Measurements from ENCODE around the gene SIMC1. TPM values are rescaled to one million over a fixed set of nuclear protein-coding genes. Genes with fewer than 3 reads are reported as not detected.
"Not testable (repeated sequence)": the region's sequence is repeated elsewhere in the genome, so short reads cannot be mapped to it uniquely, and the experiment has no call there.

Gene SIMC1
- total RNA-seq, 1 experiment from 2014 or later: 19.7 TPM

DNA sequence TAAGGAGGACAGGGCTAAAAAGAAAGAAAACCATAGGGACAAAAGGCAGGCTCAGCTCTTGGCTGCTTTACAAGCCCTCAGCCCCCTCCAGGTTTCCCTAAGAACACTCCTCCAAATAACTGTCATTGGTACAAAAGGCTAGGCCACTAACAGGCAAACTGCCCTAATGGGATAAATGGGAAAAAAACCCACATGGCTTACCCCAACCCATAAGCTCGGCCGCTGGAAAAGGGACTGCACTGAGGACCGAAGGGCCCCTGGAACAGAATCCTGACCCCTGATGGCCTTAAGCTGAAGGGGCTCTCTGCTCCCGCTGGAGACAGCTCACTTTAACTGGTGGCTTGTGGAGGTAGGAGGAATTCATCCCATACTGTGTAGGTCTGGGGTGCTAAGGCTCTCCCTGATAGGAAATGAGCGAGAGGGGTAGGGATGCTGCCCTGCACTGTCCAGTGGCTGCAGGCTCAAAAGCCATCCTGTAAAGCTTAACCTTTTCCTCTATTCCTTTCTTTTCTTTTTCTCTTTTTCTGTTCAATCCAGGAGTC is 21.0 kb upstream of the SIMC1 start:
- H3K9me3 ChIP-seq (ENCODE audit: control insufficient read depth in 1 of 2, insufficient read depth in 1 of 2, low read depth in 1 of 2, low read length in 2 of 2); H3K4me2 ChIP-seq (ENCODE audit: low read length); H3K36me3 ChIP-seq (ENCODE audit: control insufficient read depth in 1 of 2, insufficient read depth in 2 of 2, low read length in 2 of 2); H3K9me2 ChIP-seq (ENCODE audit: insufficient read depth); RAD21 ChIA-PET (ENCODE audit: low non-redundant PET in 1 of 2, low total read pairs in 2 of 2, uncharacterized antibody in 2 of 2, unreplicated experiment in 2 of 2); POLR2A ChIA-PET; H3K9ac ChIP-seq (ENCODE audit: low read length); BruUV-seq (replicated peaks); DNase-seq (ENCODE audit: low read depth, low spot score); H4K20me1 ChIP-seq (ENCODE audit: insufficient read depth); ATAC-seq; H3K27me3 ChIP-seq (ENCODE audit: insufficient read depth, low read length); H2AFZ ChIP-seq (ENCODE audit: low read depth, low read length, poor library complexity, severe bottlenecking); intact Hi-C loops (cut with micrococcal nuclease); H3K4me3 ChIP-seq (replicated peaks in 1 of 2; ENCODE audit: low read depth in 1 of 2, low read length in 2 of 2); H3K4me1 ChIP-seq (ENCODE audit: control insufficient read depth in 1 of 2, insufficient read depth in 2 of 2, low read length in 2 of 2); H3K27ac ChIP-seq (ENCODE audit: low read depth, low read length); H3K79me2 ChIP-seq (ENCODE audit: insufficient read depth, low read length): not testable (repeated sequence)
- CTCF ChIA-PET: interaction anchor here (0.6 kb wide), 1 partner anchor 1475 kb away, joined by 3 read pairs; no protein-coding TSS in a partner anchor

GRCh38 chr5:176217764-176218163 is 20.5 kb upstream of the SIMC1 start:
- H3K27ac ChIP-seq (ENCODE audit: low read depth, low read length); DNase-seq (ENCODE audit: low read depth, low spot score); H3K4me3 ChIP-seq (replicated peaks in 1 of 2; ENCODE audit: low read depth in 1 of 2, low read length in 2 of 2); intact Hi-C loops (cut with micrococcal nuclease); H2AFZ ChIP-seq (ENCODE audit: low read depth, low read length, poor library complexity, severe bottlenecking); ATAC-seq; H3K9me2 ChIP-seq (ENCODE audit: insufficient read depth); H3K4me2 ChIP-seq (ENCODE audit: low read length); H3K9ac ChIP-seq (ENCODE audit: low read length); POLR2A ChIA-PET; H3K27me3 ChIP-seq (ENCODE audit: insufficient read depth, low read length); RAD21 ChIA-PET (ENCODE audit: low non-redundant PET in 1 of 2, low total read pairs in 2 of 2, uncharacterized antibody in 2 of 2, unreplicated experiment in 2 of 2); H4K20me1 ChIP-seq (ENCODE audit: insufficient read depth); H3K36me3 ChIP-seq (ENCODE audit: control insufficient read depth in 1 of 2, insufficient read depth in 2 of 2, low read length in 2 of 2); BruUV-seq (replicated peaks); H3K79me2 ChIP-seq (ENCODE audit: insufficient read depth, low read length); H3K4me1 ChIP-seq (ENCODE audit: control insufficient read depth in 1 of 2, insufficient read depth in 2 of 2, low read length in 2 of 2); H3K9me3 ChIP-seq (ENCODE audit: control insufficient read depth in 1 of 2, insufficient read depth in 1 of 2, low read depth in 1 of 2, low read length in 2 of 2): not testable (repeated sequence)
- CTCF ChIA-PET: interaction anchor here (0.6 kb wide), 1 partner anchor 1475 kb away, joined by 3 read pairs; no protein-coding TSS in a partner anchor

DNA sequence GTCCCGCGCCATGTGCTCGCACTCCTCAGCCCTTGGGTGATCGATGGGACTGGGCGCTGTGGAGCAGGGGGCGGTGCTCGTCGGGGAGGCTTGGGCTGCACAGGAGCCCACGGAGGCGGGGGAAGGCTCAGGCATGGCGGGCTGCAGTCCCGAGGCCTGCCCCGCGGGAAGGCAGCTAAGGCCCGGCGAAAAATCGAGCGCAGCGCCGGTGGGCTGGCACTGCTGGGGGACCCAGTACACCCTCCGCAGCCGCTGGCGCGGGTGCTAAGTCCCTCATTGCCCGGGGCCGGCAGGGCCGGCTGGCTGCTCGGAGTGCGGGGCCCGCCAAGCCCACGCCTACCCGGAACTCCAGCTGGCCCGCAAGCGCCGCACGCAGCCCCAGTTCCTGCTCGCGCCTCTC is 16.2 kb upstream of the SIMC1 start:
- CTCF ChIA-PET; H3K9me2 ChIP-seq (ENCODE audit: insufficient read depth); H4K20me1 ChIP-seq (ENCODE audit: insufficient read depth); RAD21 ChIA-PET (ENCODE audit: low non-redundant PET in 1 of 2, low total read pairs in 2 of 2, uncharacterized antibody in 2 of 2, unreplicated experiment in 2 of 2); H2AFZ ChIP-seq (ENCODE audit: low read depth, low read length, poor library complexity, severe bottlenecking); H3K9me3 ChIP-seq (ENCODE audit: control insufficient read depth in 1 of 2, insufficient read depth in 1 of 2, low read depth in 1 of 2, low read length in 2 of 2); H3K27ac ChIP-seq (ENCODE audit: low read depth, low read length); POLR2A ChIA-PET; H3K4me2 ChIP-seq (ENCODE audit: low read length); BruUV-seq (replicated peaks); H3K4me3 ChIP-seq (replicated peaks in 1 of 2; ENCODE audit: low read depth in 1 of 2, low read length in 2 of 2); DNase-seq (ENCODE audit: low read depth, low spot score); H3K79me2 ChIP-seq (ENCODE audit: insufficient read depth, low read length); H3K27me3 ChIP-seq (ENCODE audit: insufficient read depth, low read length); H3K36me3 ChIP-seq (ENCODE audit: control insufficient read depth in 1 of 2, insufficient read depth in 2 of 2, low read length in 2 of 2); H3K4me1 ChIP-seq (ENCODE audit: control insufficient read depth in 1 of 2, insufficient read depth in 2 of 2, low read length in 2 of 2); ATAC-seq; intact Hi-C loops (cut with micrococcal nuclease); H3K9ac ChIP-seq (ENCODE audit: low read length): not testable (repeated sequence)

- H4K20me1 ChIP-seq (ENCODE audit: insufficient read depth); H3K9me2 ChIP-seq (ENCODE audit: insufficient read depth); H2AFZ ChIP-seq (ENCODE audit: low read depth, low read length, poor library complexity, severe bottlenecking); H3K9me3 ChIP-seq (ENCODE audit: control insufficient read depth in 1 of 2, insufficient read depth in 1 of 2, low read depth in 1 of 2, low read length in 2 of 2); H3K4me1 ChIP-seq (ENCODE audit: control insufficient read depth in 1 of 2, insufficient read depth in 2 of 2, low read length in 2 of 2); BruUV-seq (replicated peaks); RAD21 ChIA-PET (ENCODE audit: low non-redundant PET in 1 of 2, low total read pairs in 2 of 2, uncharacterized antibody in 2 of 2, unreplicated experiment in 2 of 2); ATAC-seq; CTCF ChIA-PET; DNase-seq (ENCODE audit: low read depth, low spot score); H3K79me2 ChIP-seq (ENCODE audit: insufficient read depth, low read length); intact Hi-C loops (cut with micrococcal nuclease); H3K4me3 ChIP-seq (replicated peaks in 1 of 2; ENCODE audit: low read depth in 1 of 2, low read length in 2 of 2); H3K9ac ChIP-seq (ENCODE audit: low read length); H3K4me2 ChIP-seq (ENCODE audit: low read length); POLR2A ChIA-PET; H3K27me3 ChIP-seq (ENCODE audit: insufficient read depth, low read length); H3K36me3 ChIP-seq (ENCODE audit: control insufficient read depth in 1 of 2, insufficient read depth in 2 of 2, low read length in 2 of 2); H3K27ac ChIP-seq (ENCODE audit: low read depth, low read length): not testable (repeated sequence)
Measured at GRCh38 chr5:176228358-176228757, 9.9 kb upstream of the SIMC1 start.

DNA sequence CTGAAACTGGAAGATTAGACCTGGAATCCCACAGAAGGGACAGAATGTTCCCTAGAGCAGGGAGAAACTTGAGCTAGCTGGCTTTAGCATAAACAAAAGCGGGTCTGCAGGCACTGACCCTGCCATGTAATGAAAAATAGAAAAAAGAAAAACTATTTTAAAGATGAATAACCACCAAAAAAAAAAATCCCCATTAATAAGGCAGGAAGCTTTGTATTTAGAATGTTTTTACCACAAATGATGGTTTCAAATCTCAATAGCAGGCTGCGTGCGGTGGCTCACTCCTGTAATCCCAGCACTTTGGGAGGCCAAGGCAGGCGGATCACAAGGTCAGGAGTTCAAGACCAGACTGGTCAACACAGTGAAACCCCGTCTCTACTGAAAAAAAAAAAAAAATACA is 5.0 kb upstream of the SIMC1 start:
- POLR2A ChIA-PET; H2AFZ ChIP-seq (ENCODE audit: low read depth, low read length, poor library complexity, severe bottlenecking); intact Hi-C loops (cut with micrococcal nuclease); H3K9ac ChIP-seq (ENCODE audit: low read length); H3K36me3 ChIP-seq (ENCODE audit: control insufficient read depth in 1 of 2, insufficient read depth in 2 of 2, low read length in 2 of 2); DNase-seq (ENCODE audit: low read depth, low spot score); H3K4me2 ChIP-seq (ENCODE audit: low read length); H3K79me2 ChIP-seq (ENCODE audit: insufficient read depth, low read length); H3K9me2 ChIP-seq (ENCODE audit: insufficient read depth); H3K4me1 ChIP-seq (ENCODE audit: control insufficient read depth in 1 of 2, insufficient read depth in 2 of 2, low read length in 2 of 2); H3K4me3 ChIP-seq (replicated peaks in 1 of 2; ENCODE audit: low read depth in 1 of 2, low read length in 2 of 2); BruUV-seq (replicated peaks); H3K27ac ChIP-seq (ENCODE audit: low read depth, low read length); CTCF ChIA-PET; RAD21 ChIA-PET (ENCODE audit: low non-redundant PET in 1 of 2, low total read pairs in 2 of 2, uncharacterized antibody in 2 of 2, unreplicated experiment in 2 of 2); H3K9me3 ChIP-seq (ENCODE audit: control insufficient read depth in 1 of 2, insufficient read depth in 1 of 2, low read depth in 1 of 2, low read length in 2 of 2); H3K27me3 ChIP-seq (ENCODE audit: insufficient read depth, low read length); H4K20me1 ChIP-seq (ENCODE audit: insufficient read depth); ATAC-seq: not testable (repeated sequence)
